Measurements from ENCODE around the gene CHAF1A.

- TF ChIP-seq TAF1 (IDR thresholded peaks at IDR 0.05; ENCODE audit: borderline replicate concordance, low read depth, low read length) (no peak), POLR2A (IDR thresholded peaks at IDR 0.05; ENCODE audit: low read depth, low read length) (no peak)
These were observed 26.0 kb downstream of the CHAF1A start for GRCh38 chr19:4428326-4428975.

Data from GM12892 (cell line).